HepG2 (cell line): ENCODE measurements around the gene GLDC. TPM values are rescaled to one million over a fixed set of nuclear protein-coding genes. Genes with fewer than 3 reads are reported as not detected.

Source experiments
- AGO2 ChIP-seq: fragments of 200-400 bp; formaldehyde crosslinking; optimal IDR thresholded peaks from 2 replicates; pipeline ENCODE3; 2017; ENCODE audit warnings: mild to moderate bottlenecking, low read depth, low read length, moderate library complexity
- AHR ChIP-seq: IDR thresholded peaks from 2 replicates; pipeline ENCODE4 v1.6.1; 2018; ENCODE audit warnings: missing genetic modification reagents, missing compliant biosample characterization
- AKNA ChIP-seq: sonication (generic); formaldehyde crosslinking; IDR thresholded peaks from 2 replicates; pipeline ENCODE4 v1.4.0; 2020; ENCODE audit warnings: missing genetic modification reagents, borderline replicate concordance
- PCBP2 ChIP-seq: fragments of 200-400 bp; formaldehyde crosslinking; optimal IDR thresholded peaks from 2 replicates; pipeline ENCODE3; 2018; ENCODE audit warnings: low read length, low read depth; ENCODE audit not compliant: poor library complexity, severe bottlenecking
- RBM39 ChIP-seq: fragments of 200-400 bp; formaldehyde crosslinking; IDR thresholded peaks from one replicate; pipeline ENCODE4 v1.6.1; 2018; ENCODE audit warnings: antibody characterized with exemption, mild to moderate bottlenecking, low read depth, low read length; ENCODE audit not compliant: poor library complexity, severe bottlenecking
- REL ChIP-seq: sonication (generic); formaldehyde crosslinking; conservative IDR thresholded peaks from 2 replicates; pipeline ENCODE4 v1.8.0; 2022; ENCODE audit warnings: mild to moderate bottlenecking, missing genetic modification reagents, moderate library complexity
- RXRB ChIP-seq: IDR thresholded peaks from 2 replicates; pipeline ENCODE4 v1.6.1; 2016; ENCODE audit warnings: borderline replicate concordance, missing genetic modification reagents, missing compliant biosample characterization
- TP53 ChIP-seq: sonication (generic); formaldehyde crosslinking; conservative IDR thresholded peaks from 2 replicates; pipeline ENCODE4 v1.4.0; 2020; ENCODE audit warnings: missing genetic modification reagents
- TSC22D2 ChIP-seq: sonication (generic); formaldehyde crosslinking; IDR thresholded peaks from 2 replicates; pipeline ENCODE4 v1.5.1; 2020; ENCODE audit warnings: missing genetic modification reagents, mild to moderate bottlenecking, borderline replicate concordance
- ZBTB34 ChIP-seq: sonication (generic); formaldehyde crosslinking; IDR thresholded peaks from 2 replicates; pipeline ENCODE4 v1.8.0; 2022; ENCODE audit warnings: mild to moderate bottlenecking, missing genetic modification reagents
- ZNF136 ChIP-seq: sonication (generic); formaldehyde crosslinking; IDR thresholded peaks from 2 replicates; pipeline ENCODE4 v1.8.1; 2022; ENCODE audit warnings: low read depth, mild to moderate bottlenecking, moderate library complexity, missing genetic modification reagents
- ZNF274 ChIP-seq: sonication (generic); formaldehyde crosslinking; IDR thresholded peaks from 2 replicates; pipeline ENCODE4 v1.5.1; 2020; ENCODE audit warnings: mild to moderate bottlenecking, missing genetic modification reagents
- ZNF383 ChIP-seq: sonication (generic); formaldehyde crosslinking; IDR thresholded peaks from 2 replicates; pipeline ENCODE4 v1.4.0; 2020; ENCODE audit warnings: missing genetic modification reagents, mild to moderate bottlenecking, borderline replicate concordance
- ZNF609 ChIP-seq: sonication (generic); formaldehyde crosslinking; IDR thresholded peaks from 2 replicates; pipeline ENCODE4 v1.4.0; 2020; ENCODE audit warnings: mild to moderate bottlenecking, missing genetic modification reagents, borderline replicate concordance
- ZNF7 ChIP-seq: IDR thresholded peaks from 2 replicates; pipeline ENCODE4 v1.6.1; 2016; ENCODE audit warnings: missing biosample characterization, missing genetic modification reagents
- ZNF792 ChIP-seq: IDR thresholded peaks from 2 replicates; pipeline ENCODE4 v1.6.1; 2016
- ZNF841 ChIP-seq: sonication (generic); formaldehyde crosslinking; IDR thresholded peaks from 2 replicates; pipeline ENCODE4 v1.8.1; 2023; ENCODE audit warnings: missing genetic modification reagents, borderline replicate concordance
- polyA plus RNA-seq, 8 experiments: library from polyadenylated mRNA; depleted of rRNA in 3 of 8; stranded (reverse) in 7 of 8; unstranded in 1 of 8; fragments of >200 nt; fragmentation: Illumina TruSeq in 4 of 8; extraction: Trizol in 4 of 8; gene quantifications; 2 replicates each; pipeline versions ENCODE4 v1.2.1 to v1.2.3, GENCODE V29; 2011 to 2016; ENCODE audit warnings: low read depth in 4 of 8, missing spikeins in 1 of 8, mixed read lengths in 1 of 8; ENCODE audit not compliant: insufficient read depth in 1 of 8
- total RNA-seq, 5 experiments: library from RNA; depleted of rRNA; stranded (reverse); fragments of >200 nt; fragmentation: Illumina TruSeq; extraction: Trizol; gene quantifications; 2 replicates each; pipeline ENCODE4 v1.2.3, GENCODE V29; 2016; ENCODE audit warnings: low read depth in 1 of 5

Gene GLDC
- total and polyA plus RNA-seq, 2 of the 13 experiments (the other 11 are each of a cell fraction or from before 2014, with no cell fraction given), result 59.3 to 115 TPM

GRCh38 chr9:6681147-6681956, 35.8 kb upstream of the GLDC start (continued):
- TF ChIP-seq ZNF792 (CRISPR knock-in tag) (peak; percentile 63; the same call in 1 of the 2 replicates), AKNA (CRISPR knock-in tag) (peak; percentile 93; the same call in 1 of the 2 replicates), TP53 (CRISPR knock-in tag) (no peak; the same call in 1 of the 2 replicates), ZNF841 (CRISPR knock-in tag) (peak; percentile 80; the same call in 1 of the 2 replicates), ZNF136 (0 out of 2 replicates have a peak, but pooled peaks have one; percentile 20), RBM39 (peak; percentile 87), ZNF383 (CRISPR knock-in tag) (no peak), ZNF609 (CRISPR knock-in tag) (peak; percentile 19; the same call in 1 of the 2 replicates), ZBTB34 (CRISPR knock-in tag) (peak; percentile 85; the same call in 1 of the 2 replicates), AHR (CRISPR knock-in tag) (no peak; the same call in 1 of the 2 replicates), AGO2 (peak; percentile 90), REL (CRISPR knock-in tag) (peak; percentile 94), RXRB (CRISPR knock-in tag) (peak; percentile 29), PCBP2 (no peak), TSC22D2 (CRISPR knock-in tag) (peak; percentile 66; the same call in 1 of the 2 replicates), ZNF274 (CRISPR knock-in tag) (peak; percentile 90), ZNF7 (CRISPR knock-in tag) (no peak)
